Hepatocyte (in vitro differentiated cells): ENCODE results near the gene GEMIN2. TPM values are rescaled to one million over a fixed set of nuclear protein-coding genes. Genes with fewer than 3 reads are reported as not detected.

Experiments
- DNase-seq: peaks from one replicate; pipeline ENCODE4 v3.0.0-alpha.2; 2016; ENCODE audit warnings: low spot score
- H2AFZ ChIP-seq: fragments of 200-600 bp; sonication (generic); 2 replicates; pipeline ENCODE4 v1.6.0; 2016; ENCODE audit warnings: antibody characterized with exemption, mild to moderate bottlenecking
- H3K27ac ChIP-seq: fragments of 200-600 bp; sonication (generic); 2 replicates; pipeline ENCODE4 v1.5.1; 2016; ENCODE audit warnings: mild to moderate bottlenecking
- H3K27me3 ChIP-seq: fragments of 200-600 bp; sonication (generic); 2 replicates; pipeline ENCODE4 v1.6.1; 2016
- H3K36me3 ChIP-seq: fragments of 200-600 bp; sonication (generic); replicated peaks from 2 replicates; pipeline ENCODE4 v1.5.1; 2016; ENCODE audit warnings: low read depth; ENCODE audit not compliant: insufficient read depth
- H3K4me1 ChIP-seq: fragments of 200-600 bp; sonication (generic); 2 replicates; pipeline ENCODE4 v1.5.1; 2016; ENCODE audit warnings: mild to moderate bottlenecking, moderate library complexity; ENCODE audit not compliant: insufficient read depth
- H3K4me2 ChIP-seq: fragments of 200-600 bp; sonication (generic); 2 replicates; pipeline ENCODE4 v1.6.0; 2016
- H3K4me3 ChIP-seq: fragments of 200-600 bp; sonication (generic); 2 replicates; pipeline ENCODE4 v1.5.1; 2016; ENCODE audit warnings: mild to moderate bottlenecking
- H3K79me2 ChIP-seq: fragments of 200-600 bp; sonication (generic); 2 replicates; pipeline ENCODE4 v1.6.0; 2017; ENCODE audit warnings: mild to moderate bottlenecking
- H3K9me2 ChIP-seq: fragments of 200-600 bp; sonication (generic); replicated peaks from 2 replicates; pipeline ENCODE4 v1.6.0; 2017; ENCODE audit warnings: mild to moderate bottlenecking; ENCODE audit not compliant: insufficient read depth
- H3K9me3 ChIP-seq: fragments of 200-600 bp; sonication (generic); 2 replicates; pipeline ENCODE4 v1.5.1; 2016; ENCODE audit warnings: low read depth, mild to moderate bottlenecking
- H4K20me1 ChIP-seq: fragments of 200-600 bp; sonication (generic); 2 replicates; pipeline ENCODE4 v1.6.0; 2016; ENCODE audit warnings: mild to moderate bottlenecking; ENCODE audit not compliant: insufficient read depth, poor library complexity, severe bottlenecking
- CTCF ChIP-seq: fragments of 200-600 bp; sonication (generic); IDR thresholded peaks from 2 replicates; pipeline ENCODE4 v1.5.1; 2016; ENCODE audit warnings: antibody characterized with exemption, mild to moderate bottlenecking; ENCODE audit not compliant: poor library complexity
- EZH2 ChIP-seq: fragments of 200-600 bp; sonication (generic); IDR thresholded peaks from 2 replicates; pipeline ENCODE4 v1.6.1; 2016; ENCODE audit warnings: antibody characterized with exemption, mild to moderate bottlenecking, borderline replicate concordance
- EZH2phosphoT487 ChIP-seq: fragments of 200-600 bp; sonication (generic); IDR thresholded peaks from one replicate; pipeline ENCODE4 v1.6.1; 2018; ENCODE audit warnings: antibody characterized with exemption, mild to moderate bottlenecking, low read depth, moderate library complexity; ENCODE audit not compliant: unreplicated experiment, severe bottlenecking
- WGBS: methylation state at CpG from one replicate; pipeline ENCODE4 v1.1.6; 2016; ENCODE audit warnings: low lambda C conversion rate; ENCODE audit errors: missing lambda C conversion rate; 5-methylcytosine and 5-hydroxymethylcytosine counted together
- polyA plus RNA-seq: library from polyadenylated mRNA; unstranded; fragments of >200 nt; fragmentation: Nextera tagmentation; extraction: Ambion mirVana; gene quantifications from 2 replicates; pipeline ENCODE4 v1.2.1, GENCODE V29; 2016
- total RNA-seq: library from RNA; depleted of rRNA; stranded (reverse); fragments of >200 nt; gene quantifications from 2 replicates; pipeline ENCODE4 v1.2.3, GENCODE V29; 2014

The GEMIN2 gene
- total and polyA plus RNA-seq, 2 experiments from 2014 or later, result 12.4 to 28.3 TPM

DNA sequence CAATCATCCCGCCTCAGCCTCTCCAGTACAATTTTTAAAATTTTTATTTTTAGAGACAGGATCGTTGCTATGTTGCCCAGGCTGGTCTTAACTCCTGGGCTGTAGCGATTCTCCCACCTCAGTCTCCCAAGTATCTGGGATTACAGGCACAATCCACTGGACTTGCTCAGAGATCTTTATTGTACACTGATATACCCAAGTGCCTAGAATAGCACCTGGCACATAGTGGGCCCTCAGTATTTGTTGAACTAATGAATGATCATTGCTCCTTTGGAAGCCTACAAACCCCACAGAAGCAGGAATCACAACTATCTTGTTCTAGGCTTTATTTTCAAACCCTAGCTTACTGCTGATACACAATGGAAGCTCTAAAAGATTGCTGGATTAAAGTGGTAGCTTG, 59.1 kb downstream of the GEMIN2 start:
- Histone ChIP-seq H3K4me2 (no peak overlapping the region), H2AFZ (no peak overlapping the region), H3K27ac (no peak overlapping the region), H3K9me2 (no peaks in the 10 kb centered on the region), H3K79me2 (peaks cover 46% of the 10 kb centered on the region), H3K36me3 (peaks cover 5% of the 10 kb centered on the region), H3K27me3 (no peaks in the 10 kb centered on the region), H4K20me1 (peaks cover 19% of the 10 kb centered on the region), H3K9me3 (no peaks in the 10 kb centered on the region), H3K4me1 (peaks cover 19% of the 10 kb centered on the region), H3K4me3 (no peak overlapping the region)
- 99% methylated on average over 3 of the region's 3 CpGs for WGBS
- no peak for TF ChIP-seq CTCF
- no peak for TF ChIP-seq EZH2
- TF ChIP-seq EZH2phosphoT487, result no peak
- no peak for DNase-seq

DNA sequence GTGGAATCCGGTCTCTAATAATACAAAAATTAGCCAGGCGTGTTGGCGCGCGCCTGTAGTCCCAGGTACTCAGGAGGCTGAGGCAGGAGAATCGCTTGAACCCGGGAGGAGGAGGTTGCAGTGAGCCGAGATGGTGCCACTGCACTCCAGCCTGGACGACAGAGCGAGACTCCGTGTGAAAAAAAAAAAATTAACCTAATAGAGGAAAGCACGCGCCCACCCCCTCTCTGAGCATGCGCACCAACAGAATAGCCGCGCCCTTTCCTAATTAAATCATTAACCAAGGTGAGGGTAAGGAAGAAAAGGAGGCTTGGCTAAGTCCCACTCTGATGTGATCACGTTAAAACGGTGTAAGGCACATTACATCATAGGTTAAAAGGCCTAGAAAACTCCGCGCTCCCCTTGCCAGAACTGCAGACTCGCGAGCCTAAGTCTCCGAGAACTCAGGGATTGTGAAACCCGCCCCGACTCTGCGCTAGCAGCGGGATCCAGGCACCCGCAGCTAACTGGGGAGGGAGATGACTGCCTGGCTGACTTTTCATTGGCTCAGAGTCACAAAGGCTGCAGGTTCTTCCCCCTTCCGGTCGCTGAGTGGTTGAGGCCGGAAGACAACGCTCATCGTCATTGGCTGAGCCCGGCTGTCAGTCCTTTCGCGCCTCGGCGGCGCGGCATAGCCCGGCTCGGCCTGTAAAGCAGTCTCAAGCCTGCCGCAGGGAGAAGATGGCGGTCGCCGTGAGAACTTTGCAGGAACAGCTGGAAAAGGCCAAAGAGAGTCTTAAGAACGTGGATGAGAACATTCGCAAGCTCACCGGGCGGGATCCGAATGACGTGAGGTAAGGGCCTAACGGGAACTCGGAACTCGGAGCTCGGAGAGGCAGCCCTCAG, 60.7 kb downstream of the GEMIN2 start, which contains the start of gene PNN:
TSS of gene PNN (plus strand) at position 695 of the 885 bp plus-strand sequence. CDS start at position 721, 26 bp downstream.
- H3K9me3 ChIP-seq, result no peaks in the 10 kb centered on the region
- 6% methylated on average over 56 of the region's 56 CpGs for WGBS
- H3K79me2 ChIP-seq, result peaks cover 46% of the 10 kb centered on the region
- peak within 1 kb of the TSS; percentile 42 for H2AFZ ChIP-seq
- peaks cover 6% of the 10 kb centered on the region for H3K36me3 ChIP-seq
- H3K4me1 ChIP-seq, result peaks cover 10% of the 10 kb centered on the region
- TF ChIP-seq EZH2phosphoT487, result no peak
- no peak for TF ChIP-seq CTCF
- no peak for TF ChIP-seq EZH2
- H3K4me2 ChIP-seq, result peak within 1 kb of the TSS; percentile 86
- H3K4me3 ChIP-seq, result peak within 1 kb of the TSS; percentile 89
- H3K27ac ChIP-seq, result peak within 1 kb of the TSS; percentile 96
- peak; percentile 98 for DNase-seq
- no peaks in the 10 kb centered on the region for H3K27me3 ChIP-seq
- H4K20me1 ChIP-seq, result peaks cover 26% of the 10 kb centered on the region
- no peaks in the 10 kb centered on the region for H3K9me2 ChIP-seq

GRCh38 chr14:39175445-39176262, 61.5 kb downstream of the GEMIN2 start:
- no peaks in the 10 kb centered on the region for H3K9me2 ChIP-seq
- peaks cover 26% of the 10 kb centered on the region for H4K20me1 ChIP-seq
- peak overlapping the region; percentile 94 for H3K27ac ChIP-seq
- peaks cover 10% of the 10 kb centered on the region for H3K4me1 ChIP-seq
- TF ChIP-seq EZH2 (no peak), CTCF (no peak), EZH2phosphoT487 (no peak)
- H3K79me2 ChIP-seq, result peaks cover 54% of the 10 kb centered on the region
- peak overlapping the region; percentile 86 for H3K4me2 ChIP-seq
- H3K27me3 ChIP-seq, result no peaks in the 10 kb centered on the region
- 3% methylated on average over 27 of the region's 36 CpGs for WGBS
- H3K36me3 ChIP-seq, result peaks cover 13% of the 10 kb centered on the region
- peak overlapping the region; percentile 42 for H2AFZ ChIP-seq
- peak; percentile 58 for DNase-seq
- peak overlapping the region; percentile 89 for H3K4me3 ChIP-seq
- no peaks in the 10 kb centered on the region for H3K9me3 ChIP-seq
